ENCODE measurements around the gene NEK1.

NEK1 gene

GRCh38 chr4:169604131-169604900 is 8.1 kb downstream of the NEK1 start:
- TF ChIP-seq SIN3A (IDR thresholded peaks at IDR 0.05; ENCODE audit: borderline replicate concordance, insufficient read depth, low read length) (no peak), POLR2AphosphoS5 (IDR thresholded peaks at IDR 0.05; ENCODE audit: low read depth, low read length) (no peak), FOXP2 (optimal IDR thresholded peaks at IDR 0.05; ENCODE audit: borderline replicate concordance, extremely low read depth, extremely low read length, insufficient read depth) (no peak), TAF1 (IDR thresholded peaks at IDR 0.05; ENCODE audit: borderline replicate concordance, insufficient read depth, low read length) (no peak)
- TF ChIP-seq, protein P1, sequence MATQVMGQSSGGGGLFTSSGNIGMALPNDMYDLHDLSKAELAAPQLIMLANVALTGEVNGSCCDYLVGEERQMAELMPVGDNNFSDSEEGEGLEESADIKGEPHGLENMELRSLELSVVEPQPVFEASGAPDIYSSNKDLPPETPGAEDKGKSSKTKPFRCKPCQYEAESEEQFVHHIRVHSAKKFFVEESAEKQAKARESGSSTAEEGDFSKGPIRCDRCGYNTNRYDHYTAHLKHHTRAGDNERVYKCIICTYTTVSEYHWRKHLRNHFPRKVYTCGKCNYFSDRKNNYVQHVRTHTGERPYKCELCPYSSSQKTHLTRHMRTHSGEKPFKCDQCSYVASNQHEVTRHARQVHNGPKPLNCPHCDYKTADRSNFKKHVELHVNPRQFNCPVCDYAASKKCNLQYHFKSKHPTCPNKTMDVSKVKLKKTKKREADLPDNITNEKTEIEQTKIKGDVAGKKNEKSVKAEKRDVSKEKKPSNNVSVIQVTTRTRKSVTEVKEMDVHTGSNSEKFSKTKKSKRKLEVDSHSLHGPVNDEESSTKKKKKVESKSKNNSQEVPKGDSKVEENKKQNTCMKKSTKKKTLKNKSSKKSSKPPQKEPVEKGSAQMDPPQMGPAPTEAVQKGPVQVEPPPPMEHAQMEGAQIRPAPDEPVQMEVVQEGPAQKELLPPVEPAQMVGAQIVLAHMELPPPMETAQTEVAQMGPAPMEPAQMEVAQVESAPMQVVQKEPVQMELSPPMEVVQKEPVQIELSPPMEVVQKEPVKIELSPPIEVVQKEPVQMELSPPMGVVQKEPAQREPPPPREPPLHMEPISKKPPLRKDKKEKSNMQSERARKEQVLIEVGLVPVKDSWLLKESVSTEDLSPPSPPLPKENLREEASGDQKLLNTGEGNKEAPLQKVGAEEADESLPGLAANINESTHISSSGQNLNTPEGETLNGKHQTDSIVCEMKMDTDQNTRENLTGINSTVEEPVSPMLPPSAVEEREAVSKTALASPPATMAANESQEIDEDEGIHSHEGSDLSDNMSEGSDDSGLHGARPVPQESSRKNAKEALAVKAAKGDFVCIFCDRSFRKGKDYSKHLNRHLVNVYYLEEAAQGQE (IDR thresholded peaks at IDR 0.05; ENCODE audit: insufficient read depth in 1 of 2, low read depth in 2 of 2, low read length in 2 of 2), result no peak

DNA sequence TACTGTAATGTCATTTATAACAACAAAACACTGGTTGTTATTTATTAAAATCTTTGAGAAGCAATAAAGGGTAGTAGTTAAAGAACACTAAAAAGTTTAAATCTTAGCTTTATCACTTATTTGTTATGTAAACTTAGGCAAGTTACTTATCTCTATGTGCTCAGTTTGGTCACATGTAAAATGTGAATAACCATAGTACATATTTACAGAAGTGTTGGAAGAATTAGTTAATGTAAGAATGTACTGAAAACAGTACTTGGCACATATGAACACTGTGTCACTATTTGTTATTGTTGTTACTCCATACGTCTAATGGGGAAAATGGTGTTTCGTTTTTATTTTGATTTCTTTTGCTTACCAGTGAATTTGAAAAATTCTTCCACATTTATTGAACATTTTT is 9.1 kb downstream of the NEK1 start:
- no peak for TF ChIP-seq POLR2AphosphoS5 (IDR thresholded peaks at IDR 0.05; ENCODE audit: low read depth, low read length)
- TF ChIP-seq SIN3A (IDR thresholded peaks at IDR 0.05; ENCODE audit: borderline replicate concordance, insufficient read depth, low read length), result no peak
- TF ChIP-seq FOXP2 (optimal IDR thresholded peaks at IDR 0.05; ENCODE audit: borderline replicate concordance, extremely low read depth, extremely low read length, insufficient read depth), result no peak
- TF ChIP-seq TAF1 (IDR thresholded peaks at IDR 0.05; ENCODE audit: borderline replicate concordance, insufficient read depth, low read length), result no peak
- TF ChIP-seq, protein P1 (IDR thresholded peaks at IDR 0.05; ENCODE audit: insufficient read depth in 1 of 2, low read depth in 2 of 2, low read length in 2 of 2), result no peak

- TF ChIP-seq, protein P1 (IDR thresholded peaks at IDR 0.05; ENCODE audit: insufficient read depth in 1 of 2, low read depth in 2 of 2, low read length in 2 of 2), result no peak
- no peak for TF ChIP-seq FOXP2 (optimal IDR thresholded peaks at IDR 0.05; ENCODE audit: borderline replicate concordance, extremely low read depth, extremely low read length, insufficient read depth)
These were observed 11.2 kb downstream of the NEK1 start for GRCh38 chr4:169601016-169601771.

GRCh38 chr4:169594560-169595195 is 17.7 kb downstream of the NEK1 start:
- TF ChIP-seq POLR2AphosphoS5 (IDR thresholded peaks at IDR 0.05; ENCODE audit: low read depth, low read length) (no peak), FOXP2 (optimal IDR thresholded peaks at IDR 0.05; ENCODE audit: borderline replicate concordance, extremely low read depth, extremely low read length, insufficient read depth) (no peak), SIN3A (IDR thresholded peaks at IDR 0.05; ENCODE audit: borderline replicate concordance, insufficient read depth, low read length) (no peak), TAF1 (IDR thresholded peaks at IDR 0.05; ENCODE audit: borderline replicate concordance, insufficient read depth, low read length) (no peak)
- TF ChIP-seq, protein P1 (IDR thresholded peaks at IDR 0.05; ENCODE audit: insufficient read depth in 1 of 2, low read depth in 2 of 2, low read length in 2 of 2), result no peak

Measured in PFSK-1 (cell line).